CD8-positive, alpha-beta memory T cell (primary cell): ENCODE data around the gene CCPG1. TPM values are rescaled to one million over a fixed set of nuclear protein-coding genes. Genes with fewer than 3 reads are reported as not detected.

Experiments
- CTCF ChIA-PET: fragments of 350-600 bp; sonication (Branson Sonifier 250); formaldehyde crosslinking; loops from one replicate; lab custom pipeline; 2021; ENCODE audit warnings: antibody characterized with exemption; lab: Charles Lee
- POLR2A ChIA-PET: fragments of 350-600 bp; sonication (Branson Sonifier 250); formaldehyde crosslinking; loops from one replicate; lab custom pipeline; 2021; ENCODE audit warnings: antibody characterized with exemption; lab: Charles Lee
- DNase-seq, 5 donors: peaks; one replicate each; pipeline versions ENCODE4 v3.0.0 to v3.0.0-alpha.2; 2020 to 2022; ENCODE audit warnings: mixed read lengths in 1 of 5
- H3K27ac ChIP-seq: one replicate; pipeline ENCODE4 v1.7.0; 2013; ENCODE audit warnings: low read depth, mild to moderate bottlenecking, low read length, moderate library complexity
- H3K27me3 ChIP-seq: 2 replicates; pipeline ENCODE4 v1.7.0; 2013; ENCODE audit warnings: low read length, mild to moderate bottlenecking; ENCODE audit not compliant: insufficient read depth, poor library complexity, severe bottlenecking
- H3K36me3 ChIP-seq: 2 replicates; pipeline ENCODE4 v1.7.0; 2013; ENCODE audit warnings: mild to moderate bottlenecking, low read length, moderate library complexity; ENCODE audit not compliant: insufficient read depth
- H3K4me1 ChIP-seq: 2 replicates; pipeline ENCODE4 v1.7.0; 2013; ENCODE audit warnings: mild to moderate bottlenecking, low read length, moderate library complexity; ENCODE audit not compliant: insufficient read depth
- H3K4me3 ChIP-seq: 2 replicates; pipeline ENCODE4 v1.7.0; 2013; ENCODE audit warnings: mild to moderate bottlenecking, low read length
- H3K9me3 ChIP-seq: 2 replicates; pipeline ENCODE4 v1.7.0; 2013; ENCODE audit warnings: mild to moderate bottlenecking, low read length
- H3K27ac Mint-ChIP-seq, 8 donors: one replicate each; pipeline ENCODE4 v1.8.0; 2020 to 2021; ENCODE audit warnings: mixed read lengths in 8 of 8, mild to moderate bottlenecking in 6 of 8, inconsistent platforms in 3 of 8, moderate library complexity in 3 of 8
- H3K27me3 Mint-ChIP-seq, 2 donors: one replicate each; pipeline ENCODE4 v1.8.0; 2020 to 2021; ENCODE audit warnings: mixed read lengths in 2 of 2, mild to moderate bottlenecking in 1 of 2, moderate library complexity in 1 of 2
- H3K36me3 Mint-ChIP-seq, 3 donors: one replicate each; pipeline ENCODE4 v1.8.0; 2020 to 2021; ENCODE audit warnings: mixed read lengths in 3 of 3, inconsistent platforms in 1 of 3, mild to moderate bottlenecking in 1 of 3
- H3K4me1 Mint-ChIP-seq, 3 donors: one replicate each; pipeline ENCODE4 v1.8.0; 2020 to 2021; ENCODE audit warnings: mixed read lengths in 3 of 3, inconsistent platforms in 1 of 3, mild to moderate bottlenecking in 1 of 3
- H3K4me3 Mint-ChIP-seq, 7 donors: one replicate each; pipeline ENCODE4 v1.8.0; 2020 to 2021; ENCODE audit warnings: mixed read lengths in 7 of 7, mild to moderate bottlenecking in 6 of 7, moderate library complexity in 4 of 7, inconsistent platforms in 2 of 7
- H3K9me3 Mint-ChIP-seq, 5 donors: one replicate each; pipeline ENCODE4 v1.8.0; 2020 to 2022; ENCODE audit warnings: mixed read lengths in 5 of 5, mild to moderate bottlenecking in 3 of 5, moderate library complexity in 2 of 5, inconsistent platforms in 1 of 5
- polyA plus RNA-seq: library from polyadenylated mRNA; unstranded; fragments of 300-500 nt; fragmentation: Illumina TruSeq; gene quantifications from one replicate; pipeline ENCODE4 v1.2.3, GENCODE V29; 2021
- total RNA-seq, 2 experiments: library from RNA; stranded (reverse); gene quantifications; one replicate each; pipeline ENCODE4 v1.2.3, GENCODE V29; 2021

CCPG1 gene
- total and polyA plus RNA-seq, 3 experiments from 2014 or later = 13.1 to 52.8 (median 14.2) TPM

GRCh38 chr15:55334371-55334770 is 73.8 kb downstream of the CCPG1 start:
- Mint-ChIP-seq H3K27ac (no peak overlapping the region), H3K36me3 (peaks cover 0 to 72% (median 15%) of the 10 kb centered on the region in 3 donors), H3K27me3 (no peaks in the 10 kb centered on the region), H3K9me3 (no peaks in the 10 kb centered on the region), H3K4me3 (no peak overlapping the region), H3K4me1 (no peaks in the 10 kb centered on the region)
- no peaks in the 10 kb centered on the region for H3K27me3 ChIP-seq
- H3K4me3 ChIP-seq = no peak overlapping the region
- H3K27ac ChIP-seq = no peak overlapping the region
- ChIA-PET POLR2A (no interaction called here), CTCF (no interaction called here)
- H3K36me3 ChIP-seq = peaks cover 6% of the 10 kb centered on the region
- no peak for DNase-seq
- H3K4me1 ChIP-seq = no peaks in the 10 kb centered on the region
- H3K9me3 ChIP-seq = no peaks in the 10 kb centered on the region

- H3K27ac Mint-ChIP-seq = no peak overlapping the region
- Histone ChIP-seq H3K27me3 (no peaks in the 10 kb centered on the region), H3K4me1 (no peaks in the 10 kb centered on the region), H3K27ac (no peak overlapping the region), H3K9me3 (no peaks in the 10 kb centered on the region), H3K36me3 (peaks cover 8% of the 10 kb centered on the region), H3K4me3 (no peak overlapping the region)
- H3K4me1 Mint-ChIP-seq = peaks cover 15 to 24% (median 18%) of the 10 kb centered on the region in 3 donors
- POLR2A ChIA-PET = no interaction called here
- no peak for DNase-seq
- peaks cover 0 to 51% (median 8%) of the 10 kb centered on the region in 3 donors for H3K36me3 Mint-ChIP-seq
- peaks cover 0 to 2% of the 10 kb centered on the region in 2 donors for H3K27me3 Mint-ChIP-seq
- H3K9me3 Mint-ChIP-seq = no peaks in the 10 kb centered on the region
- no peak overlapping the region for H3K4me3 Mint-ChIP-seq
- CTCF ChIA-PET = no interaction called here
Observed at GRCh38 chr15:55327387-55327786, 80.8 kb downstream of the CCPG1 start.

GRCh38 chr15:55322467-55322866 is 85.7 kb downstream of the CCPG1 start:
- no peak for DNase-seq
- H3K27me3 Mint-ChIP-seq = peaks cover 0 to 2% of the 10 kb centered on the region in 2 donors
- ChIA-PET POLR2A (no interaction called here), CTCF (interaction anchor here (0.9 kb wide), 1 partner anchor 117 kb away, joined by 4 read pairs; no protein-coding TSS in a partner anchor)
- H3K27ac Mint-ChIP-seq = peak overlapping the region in 2 of 8 donors; percentile 32 to 35
- peak overlapping the region in 1 of 7 donors; percentile 3 for H3K4me3 Mint-ChIP-seq
- Histone ChIP-seq H3K4me1 (peaks cover 32% of the 10 kb centered on the region), H3K27ac (no peak overlapping the region), H3K27me3 (no peaks in the 10 kb centered on the region), H3K4me3 (no peak overlapping the region), H3K9me3 (no peaks in the 10 kb centered on the region), H3K36me3 (peaks cover 3% of the 10 kb centered on the region)
- H3K4me1 Mint-ChIP-seq = peaks cover 47 to 61% (median 54%) of the 10 kb centered on the region in 3 donors
- H3K36me3 Mint-ChIP-seq = peaks cover 0 to 35% (median 5%) of the 10 kb centered on the region in 3 donors
- H3K9me3 Mint-ChIP-seq = no peaks in the 10 kb centered on the region

GRCh38 chr15:55320963-55321362 is 87.2 kb downstream of the CCPG1 start:
- no peaks in the 10 kb centered on the region for H3K36me3 ChIP-seq
- H3K9me3 Mint-ChIP-seq = no peaks in the 10 kb centered on the region
- H3K36me3 Mint-ChIP-seq = peaks cover 0 to 39% (median 5%) of the 10 kb centered on the region in 3 donors
- ChIA-PET CTCF (no interaction called here), POLR2A (no interaction called here)
- peaks cover 38% of the 10 kb centered on the region for H3K4me1 ChIP-seq
- H3K9me3 ChIP-seq = no peaks in the 10 kb centered on the region
- H3K4me3 Mint-ChIP-seq = peak overlapping the region in 4 of 7 donors; percentile 2 to 54 (median 26)
- no peaks in the 10 kb centered on the region for H3K27me3 ChIP-seq
- H3K4me1 Mint-ChIP-seq = peaks cover 57 to 74% (median 68%) of the 10 kb centered on the region in 3 donors
- H3K27ac Mint-ChIP-seq = peak overlapping the region in 4 of 8 donors; percentile 2 to 55 (median 26)
- H3K27me3 Mint-ChIP-seq = peaks cover 0 to 2% of the 10 kb centered on the region in 2 donors
- DNase-seq = no peak
- H3K4me3 ChIP-seq = no peak overlapping the region
- H3K27ac ChIP-seq = no peak overlapping the region

GRCh38 chr15:55320238-55320550 is 88.0 kb downstream of the CCPG1 start:
- Histone ChIP-seq H3K36me3 (no peaks in the 10 kb centered on the region), H3K27ac (peak overlapping the region; percentile 99), H3K9me3 (no peaks in the 10 kb centered on the region), H3K4me1 (peaks cover 38% of the 10 kb centered on the region), H3K27me3 (no peaks in the 10 kb centered on the region), H3K4me3 (peak overlapping the region; percentile 91)
- CTCF ChIA-PET = interaction anchor here (0.8 to 2.8 kb wide), 2 partner anchors 53 to 119 kb away, joined by 3 to 11 read pairs; no protein-coding TSS in a partner anchor
- peaks cover 0 to 2% of the 10 kb centered on the region in 2 donors for H3K27me3 Mint-ChIP-seq
- DNase-seq = no peak
- POLR2A ChIA-PET = interaction anchor here (0.6 to 2.3 kb wide), 4 partner anchors 53 to 123 kb away, joined by 3 to 19 read pairs (median 15); partner anchors contain the start of genes CCPG1, PIERCE2 and RSL24D1
- H3K4me3 Mint-ChIP-seq = peak overlapping the region; percentile 84 to 100 (median 98)
- H3K4me1 Mint-ChIP-seq = peaks cover 62 to 81% (median 73%) of the 10 kb centered on the region in 3 donors
- peak overlapping the region in 7 of 8 donors; percentile 66 to 100 (median 77) for H3K27ac Mint-ChIP-seq
- no peaks in the 10 kb centered on the region for H3K9me3 Mint-ChIP-seq
- peaks cover 0 to 40% (median 5%) of the 10 kb centered on the region in 3 donors for H3K36me3 Mint-ChIP-seq

GRCh38 chr15:55319537-55320237 is 88.5 kb downstream of the CCPG1 start:
- H3K4me1 Mint-ChIP-seq = peaks cover 67 to 86% (median 78%) of the 10 kb centered on the region in 3 donors

GRCh38 chr15:55318588-55319494 is 89.3 kb downstream of the CCPG1 start, which contains the start of the genes PIGB and PIGBOS1:
TSS of gene PIGB (plus strand) at chr15:55319222. CDS start at chr15:55319251, 29 bp downstream.
TSS of gene PIGBOS1 (minus strand) at chr15:55319123. CDS start at chr15:55317792, 1,331 bp downstream.
- peak within 1 kb of the TSS; percentile 99 to 100 (median 100) for H3K27ac Mint-ChIP-seq
- peak within 1 kb of the TSS; percentile 99 for H3K27ac ChIP-seq
- H3K4me3 Mint-ChIP-seq = peak within 1 kb of the TSS; percentile 98 to 100 (median 98)
- ChIA-PET POLR2A (interaction anchor here (0.8 to 2.3 kb wide), 8 partner anchors 20 to 122 kb away, joined by 3 to 19 read pairs (median 4); partner anchors contain the start of genes CCPG1, PIERCE2 and RSL24D1), CTCF (interaction anchor here (1.0 to 2.8 kb wide), 9 partner anchors 28 to 122 kb away, joined by 3 to 18 read pairs (median 4); partner anchors contain the start of genes CCPG1, PIERCE2 and RSL24D1)
- H3K36me3 ChIP-seq = no peaks in the 10 kb centered on the region
- peak within 1 kb of the TSS; percentile 91 for H3K4me3 ChIP-seq
- peaks cover 0 to 2% of the 10 kb centered on the region in 2 donors for H3K27me3 Mint-ChIP-seq
- peaks cover 0 to 39% (median 4%) of the 10 kb centered on the region in 3 donors for H3K36me3 Mint-ChIP-seq
- H3K9me3 Mint-ChIP-seq = no peaks in the 10 kb centered on the region
- peak; percentile 62 to 86 (median 84) for DNase-seq
- no peaks in the 10 kb centered on the region for H3K27me3 ChIP-seq
- peaks cover 70 to 86% (median 81%) of the 10 kb centered on the region in 3 donors for H3K4me1 Mint-ChIP-seq
- no peaks in the 10 kb centered on the region for H3K9me3 ChIP-seq
- peaks cover 38% of the 10 kb centered on the region for H3K4me1 ChIP-seq

More at GRCh38 chr15:55319537-55320237, 88.5 kb downstream of the CCPG1 start:
- peaks cover 0 to 41% (median 5%) of the 10 kb centered on the region in 3 donors for H3K36me3 Mint-ChIP-seq
- Histone ChIP-seq H3K27me3 (no peaks in the 10 kb centered on the region), H3K9me3 (no peaks in the 10 kb centered on the region), H3K4me3 (peak overlapping the region; percentile 91), H3K36me3 (no peaks in the 10 kb centered on the region), H3K27ac (peak overlapping the region; percentile 99), H3K4me1 (peaks cover 38% of the 10 kb centered on the region)
- CTCF ChIA-PET = interaction anchor here (0.8 to 2.8 kb wide), 10 partner anchors 29 to 123 kb away, joined by 3 to 18 read pairs (median 4); partner anchors contain the start of genes CCPG1, PIERCE2 and RSL24D1
- peak overlapping the region; percentile 98 to 100 (median 98) for H3K4me3 Mint-ChIP-seq
- POLR2A ChIA-PET = interaction anchor here (0.6 to 2.3 kb wide), 8 partner anchors 20 to 123 kb away, joined by 3 to 19 read pairs (median 4); partner anchors contain the start of genes CCPG1, PIERCE2 and RSL24D1
- H3K9me3 Mint-ChIP-seq = no peaks in the 10 kb centered on the region
- DNase-seq = no peak
- peaks cover 0 to 2% of the 10 kb centered on the region in 2 donors for H3K27me3 Mint-ChIP-seq
- H3K27ac Mint-ChIP-seq = peak overlapping the region; percentile 99 to 100 (median 100)
